Esophagus muscularis mucosa (tissue), 3 donors: ENCODE data around the gene SLC26A9.

Experiments
- CTCF ChIP-seq, 3 experiments: fragments of 200-600 bp in 2 of 3; fragments of 450-650 bp in 1 of 3; sonication (generic) in 2 of 3; IDR thresholded peaks; one replicate each; pipeline ENCODE4 v1.5.1; 2017 to 2019; ENCODE audit warnings: antibody characterized with exemption in 3 of 3, mild to moderate bottlenecking in 2 of 3, moderate library complexity in 1 of 3
- POLR2A ChIP-seq: fragments of 450-650 bp; IDR thresholded peaks from one replicate; pipeline ENCODE4 v1.6.1; 2017; ENCODE audit warnings: antibody characterized with exemption, moderate library complexity, mild to moderate bottlenecking, low read depth
- POLR2AphosphoS5 ChIP-seq, 2 donors: sonication (generic); formaldehyde crosslinking; IDR thresholded peaks; one replicate each; pipeline ENCODE4 v1.6.1; 2017; ENCODE audit warnings: antibody characterized with exemption in 2 of 2

GRCh38 chr1:205916541-205916940, 26.7 kb downstream of the SLC26A9 start:
- TF ChIP-seq CTCF (IDR thresholded peaks at IDR 0.05): no peak
- TF ChIP-seq POLR2AphosphoS5 (IDR thresholded peaks at IDR 0.05): no peak
- no peak for TF ChIP-seq POLR2A
